GM19043 (cell line): ENCODE measurements around the gene LILRB1.
"Not testable (repeated sequence)": the region's sequence is repeated elsewhere in the genome, so short reads cannot be mapped to it uniquely, and the experiment has no call there.

Experiments
- ATAC-seq: cut with Tn5 transposase; IDR thresholded peaks from one replicate; pipeline ENCODE4 v1.9.1; 2021; ENCODE audit warnings: low read depth; ENCODE audit not compliant: unreplicated experiment

Gene LILRB1

DNA sequence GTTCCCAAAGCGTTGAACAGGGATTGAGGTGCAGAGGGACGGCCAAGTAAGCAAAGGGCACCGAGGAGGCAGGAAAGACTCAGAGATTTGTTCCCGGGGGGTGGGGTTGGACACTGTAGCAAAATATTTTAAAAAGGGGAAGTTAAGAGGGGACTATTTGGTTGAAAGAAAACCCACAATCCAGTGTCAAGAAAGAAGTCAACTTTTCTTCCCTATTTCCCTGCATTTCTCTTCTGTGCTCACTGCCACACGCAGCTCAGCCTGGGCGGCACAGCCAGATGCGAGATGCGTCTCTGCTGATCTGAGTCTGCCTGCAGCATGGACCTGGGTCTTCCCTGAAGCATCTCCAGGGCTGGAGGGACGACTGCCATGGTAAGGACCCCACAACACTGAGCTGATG lies at the start of gene LILRB1:
Gene LILRB1 (plus strand): TSS at position 223 of the 400 bp plus-strand sequence. CDS start 590 bp downstream, outside the sequence.
- not testable (repeated sequence) for ATAC-seq

- no peak for ATAC-seq
These were observed 43.9 kb upstream of the LILRB1 start for GRCh38 chr19:54586397-54586796.

DNA sequence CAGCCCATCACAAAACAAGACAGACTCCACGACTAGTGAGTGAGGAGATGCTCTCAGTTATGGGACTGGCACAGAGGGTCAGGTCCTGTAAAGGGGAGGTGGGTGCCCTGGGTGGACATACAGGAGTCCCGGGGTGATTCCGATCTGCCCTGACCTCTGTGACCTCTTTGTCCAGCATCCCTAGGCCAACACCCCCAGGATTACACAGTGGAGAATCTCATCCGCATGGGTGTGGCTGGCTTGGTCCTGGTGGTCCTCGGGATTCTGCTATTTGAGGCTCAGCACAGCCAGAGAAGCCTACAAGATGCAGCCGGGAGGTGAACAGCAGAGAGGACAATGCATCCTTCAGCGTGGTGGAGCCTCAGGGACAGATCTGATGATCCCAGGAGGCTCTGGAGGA lies 43.3 kb upstream of the LILRB1 start:
- no peak for ATAC-seq

- ATAC-seq, result not testable (repeated sequence)
These were observed 36.8 kb upstream of the LILRB1 start, which contains the start of gene LILRA1 for GRCh38 chr19:54593445-54593844. TSS of gene LILRA1 (plus strand) at chr19:54593632. CDS start at chr19:54594245, 613 bp downstream.

DNA sequence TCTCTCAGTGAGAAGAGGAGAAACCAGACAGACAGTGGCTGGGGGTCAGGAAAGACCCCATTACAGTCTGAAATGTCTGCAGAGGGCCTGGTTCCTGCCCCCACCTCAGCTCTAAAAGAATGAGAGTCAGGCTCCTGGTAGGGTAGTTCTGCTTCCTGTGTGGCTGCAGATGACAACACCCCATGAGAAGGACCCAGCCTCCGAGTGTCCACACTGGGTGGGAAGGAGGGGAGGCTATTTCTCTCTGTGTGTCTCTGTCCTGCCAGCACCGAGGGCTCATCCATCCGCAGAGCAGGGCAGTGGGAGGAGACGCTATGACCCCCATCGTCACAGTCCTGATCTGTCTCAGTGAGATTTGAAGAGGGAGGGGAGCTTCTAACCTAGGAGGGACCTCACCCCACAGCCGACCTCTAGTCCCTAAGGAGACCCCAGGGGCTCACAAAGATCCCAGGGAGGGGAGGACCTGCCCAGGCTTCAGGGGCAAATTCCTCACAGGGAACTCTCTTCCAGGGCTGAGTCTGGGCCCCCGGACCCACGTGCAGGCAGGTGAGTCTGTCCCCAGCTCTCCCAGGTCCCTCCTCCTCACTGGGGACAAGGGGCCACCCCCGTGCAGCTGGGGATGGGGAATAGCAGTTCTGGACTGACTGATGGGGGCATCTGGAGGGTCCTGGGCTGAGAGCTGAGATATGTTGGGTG lies 36.2 kb upstream of the LILRB1 start:
- not testable (repeated sequence) for ATAC-seq

DNA sequence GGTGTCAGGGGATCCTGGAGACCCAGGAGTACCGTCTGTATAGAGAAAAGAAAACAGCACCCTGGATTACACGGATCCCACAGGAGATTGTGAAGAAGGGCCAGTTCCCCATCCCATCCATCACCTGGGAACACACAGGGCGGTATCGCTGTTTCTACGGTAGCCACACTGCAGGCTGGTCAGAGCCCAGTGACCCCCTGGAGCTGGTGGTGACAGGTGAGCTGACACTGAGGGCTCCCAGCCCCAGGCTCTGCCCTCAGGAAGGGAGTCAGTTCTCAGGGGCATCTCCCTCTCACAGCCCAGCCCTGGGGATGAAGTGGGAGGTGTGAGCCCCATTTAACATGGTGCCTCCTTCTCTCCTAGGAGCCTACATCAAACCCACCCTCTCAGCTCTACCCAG lies 35.5 kb upstream of the LILRB1 start:
- no peak for ATAC-seq

DNA sequence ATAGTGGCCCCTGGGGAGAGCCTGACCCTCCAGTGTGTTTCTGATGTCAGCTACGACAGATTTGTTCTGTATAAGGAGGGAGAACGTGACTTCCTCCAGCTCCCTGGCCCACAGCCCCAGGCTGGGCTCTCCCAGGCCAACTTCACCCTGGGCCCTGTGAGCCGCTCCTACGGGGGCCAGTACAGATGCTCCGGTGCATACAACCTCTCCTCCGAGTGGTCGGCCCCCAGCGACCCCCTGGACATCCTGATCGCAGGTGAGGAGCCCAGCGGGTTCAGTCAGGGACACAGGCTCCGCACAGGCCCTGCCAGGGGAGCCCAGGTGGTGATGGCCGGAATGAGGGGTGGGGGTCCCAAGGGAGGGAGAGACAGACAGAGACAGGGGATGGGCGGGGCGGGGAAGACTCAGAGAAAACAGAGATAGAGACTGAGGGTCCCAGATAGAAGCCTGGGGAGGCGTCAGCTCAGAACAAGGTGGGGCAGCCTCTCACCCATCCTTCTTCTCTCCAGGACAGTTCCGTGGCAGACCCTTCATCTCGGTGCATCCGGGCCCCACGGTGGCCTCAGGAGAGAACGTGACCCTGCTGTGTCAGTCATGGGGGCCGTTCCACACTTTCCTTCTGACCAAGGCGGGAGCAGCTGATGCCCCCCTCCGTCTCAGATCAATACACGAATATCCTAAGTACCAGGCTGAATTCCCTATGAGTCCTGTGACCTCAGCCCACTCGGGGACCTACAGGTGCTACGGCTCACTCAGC lies 34.4 kb upstream of the LILRB1 start:
- ATAC-seq, result not testable (repeated sequence)

DNA sequence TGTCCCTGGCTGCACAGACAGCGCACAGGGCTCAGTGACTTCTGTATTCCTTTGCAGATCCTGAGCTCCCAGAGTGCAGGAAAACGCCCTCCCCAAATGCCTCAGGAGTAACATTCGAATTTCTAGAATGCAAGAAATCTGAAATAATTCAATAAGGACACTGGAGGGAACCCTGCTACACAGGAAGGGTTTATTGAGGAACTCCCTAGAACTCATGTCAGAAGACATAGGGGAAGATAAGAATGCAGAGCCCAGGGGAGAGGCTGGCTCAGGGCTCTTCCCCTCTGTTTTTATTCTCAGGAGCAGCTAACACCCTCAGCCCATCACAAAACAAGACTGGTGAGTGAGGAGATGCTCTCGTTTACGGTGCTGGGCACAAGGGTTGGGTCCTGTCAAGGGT lies 30.1 kb upstream of the LILRB1 start:
- ATAC-seq, result no peak

- no peak for ATAC-seq
These were observed 24.1 kb upstream of the LILRB1 start for GRCh38 chr19:54606230-54606629.

GRCh38 chr19:54606891-54607784 lies 23.1 kb upstream of the LILRB1 start:
- no peak for ATAC-seq

DNA sequence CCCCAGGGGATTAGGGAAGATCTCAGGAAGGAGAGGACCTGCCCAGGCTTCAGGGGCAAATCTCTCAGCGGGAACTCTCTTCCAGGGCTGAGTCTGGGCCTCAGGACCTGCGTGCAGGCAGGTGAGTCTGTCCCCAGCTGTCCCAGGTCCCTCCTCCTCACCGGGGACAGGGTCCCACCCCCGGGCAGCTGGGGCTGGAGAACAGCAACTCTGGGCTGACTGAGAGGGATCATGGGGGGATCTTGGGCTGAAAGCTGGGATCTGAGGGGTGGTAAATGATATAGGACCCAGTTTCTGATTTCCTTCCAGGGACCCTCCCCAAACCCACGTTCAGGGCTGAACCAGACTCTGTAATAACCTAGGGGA lies 22.5 kb upstream of the LILRB1 start:
- ATAC-seq, result no peak

- ATAC-seq, result no peak
These were observed 22.1 kb upstream of the LILRB1 start for GRCh38 chr19:54608205-54608604.

- no peak for ATAC-seq
These were observed 21.5 kb upstream of the LILRB1 start for GRCh38 chr19:54608792-54609191.

DNA sequence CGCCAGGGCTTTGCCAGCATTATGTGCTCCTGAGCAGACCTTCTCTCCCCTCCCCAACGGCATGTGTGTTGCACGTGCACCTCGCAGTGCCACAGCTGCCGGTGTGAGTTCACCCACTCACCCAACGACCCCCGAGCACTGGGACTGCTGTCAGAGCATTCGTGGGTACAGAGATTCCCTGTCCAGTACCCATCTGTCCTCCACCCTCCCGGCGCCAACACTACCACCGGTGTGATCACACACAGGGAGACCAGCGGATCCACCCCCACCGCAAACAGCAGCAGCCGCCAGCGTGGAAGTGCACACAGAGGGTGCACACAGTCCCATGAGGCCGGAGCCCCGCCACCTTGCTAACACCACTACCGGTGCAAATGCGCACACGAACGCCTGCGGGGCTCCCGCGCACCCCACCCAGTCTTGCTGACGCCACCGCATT lies 20.9 kb upstream of the LILRB1 start:
- no peak for ATAC-seq

- no peak for ATAC-seq
These were observed 17.9 kb upstream of the LILRB1 start for GRCh38 chr19:54612428-54612827.

DNA sequence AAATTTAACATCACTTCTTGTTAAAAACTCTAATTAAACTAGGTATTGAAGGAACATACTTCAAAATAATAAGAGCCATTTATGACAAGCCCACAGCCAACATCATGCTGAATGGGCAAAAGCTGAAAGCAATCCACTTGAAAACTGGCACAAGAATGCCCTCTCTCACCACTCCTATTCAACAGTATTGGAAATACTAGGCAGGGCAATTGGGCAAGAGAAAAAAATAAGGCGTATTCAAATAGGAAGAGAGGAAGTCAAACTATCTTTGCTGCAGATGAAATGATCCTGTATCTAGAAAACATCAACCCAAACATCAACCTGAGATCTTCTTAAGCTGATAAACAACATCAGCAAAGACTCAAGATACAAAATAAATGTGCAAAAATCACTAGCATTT lies 15.6 kb upstream of the LILRB1 start:
- ATAC-seq, result no peak

- no peak for ATAC-seq
These were observed 14.2 kb upstream of the LILRB1 start for GRCh38 chr19:54616057-54616456.

DNA sequence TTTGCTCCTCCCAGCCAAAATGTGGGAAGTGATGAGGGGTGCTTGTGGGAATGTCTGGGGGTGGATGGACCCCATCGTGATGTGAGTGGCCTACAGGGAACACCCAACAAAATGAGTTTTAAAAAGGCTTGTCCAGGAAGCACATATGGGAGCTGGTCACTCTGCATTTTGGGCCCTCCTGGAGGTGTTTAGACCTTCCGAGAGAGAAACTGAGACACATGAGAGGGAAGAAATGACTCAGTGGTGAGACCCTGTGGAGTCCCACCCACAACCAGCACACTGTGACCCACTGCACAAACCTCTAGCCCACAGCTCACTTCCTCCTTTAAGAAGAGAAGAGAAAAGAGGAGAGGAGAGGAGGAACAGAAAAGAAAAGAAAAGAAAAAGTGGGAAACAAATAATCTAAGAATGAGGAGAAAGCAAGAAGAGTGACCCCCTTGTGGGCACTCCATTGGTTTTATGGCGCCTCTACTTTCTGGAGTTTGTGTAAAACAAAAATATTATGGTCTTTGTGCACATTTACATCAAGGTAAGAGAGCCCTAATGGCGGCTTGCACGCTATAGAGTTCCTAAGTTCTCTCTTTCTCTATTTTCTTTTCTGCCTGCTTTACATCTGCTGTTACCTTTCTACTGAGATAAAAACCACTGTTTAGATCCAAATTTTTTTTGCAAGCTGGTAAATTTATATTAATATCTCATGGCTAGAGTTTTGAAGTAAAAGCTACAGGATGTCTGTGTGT lies 13.3 kb upstream of the LILRB1 start:
- ATAC-seq, result peak; percentile 82

DNA sequence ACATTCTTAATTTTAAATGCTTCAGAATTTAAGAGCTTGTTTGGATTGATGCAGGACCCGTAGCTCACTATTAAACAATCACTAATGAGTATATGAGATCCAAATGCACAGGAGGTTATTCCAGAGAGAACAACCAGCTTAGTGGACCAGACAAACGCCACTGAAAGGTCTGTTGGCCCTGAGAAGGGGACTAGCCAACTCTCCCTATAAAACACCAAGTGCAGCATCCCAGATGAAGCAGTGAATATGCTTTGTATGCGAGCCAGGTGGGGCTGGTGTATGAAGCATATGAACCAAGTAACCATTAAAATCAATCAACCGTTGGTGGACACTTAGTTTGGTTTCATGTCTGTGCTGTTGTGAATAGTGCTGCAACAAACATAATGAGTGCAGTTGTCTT lies 9.8 kb upstream of the LILRB1 start:
- ATAC-seq, result no peak

- ATAC-seq, result no peak
These were observed 7.9 kb upstream of the LILRB1 start for GRCh38 chr19:54622431-54622830.
